ENCODE results near the gene SEMA3A.

SEMA3A gene

GRCh38 chr7:83936056-83936708 lies 258.4 kb downstream of the SEMA3A start:
- peak; percentile 30 to 74 for DNase-seq (ENCODE audit: low read depth in 1 of 2, low spot score in 1 of 2)
- peak overlapping the region; percentile 4 for H3K27ac ChIP-seq (replicated peaks)
- TF ChIP-seq GABPA (IDR thresholded peaks at IDR 0.05; ENCODE audit: low read depth) (0 out of 2 replicates have a peak, but pooled peaks have one; percentile 22), CTCF (IDR thresholded peaks at IDR 0.05; ENCODE audit: insufficient read depth, low read length) (peak; percentile 67), POLR2AphosphoS5 (IDR thresholded peaks at IDR 0.05; ENCODE audit: low read depth) (no peak)
- no peak overlapping the region for H3K4me3 ChIP-seq (replicated peaks; ENCODE audit: insufficient read depth, low read length)
- no peaks in the 10 kb centered on the region for H3K27me3 ChIP-seq (ENCODE audit: insufficient read depth, poor library complexity, severe bottlenecking)

- Histone ChIP-seq H3K27ac (replicated peaks) (no peak overlapping the region), H3K4me3 (replicated peaks; ENCODE audit: insufficient read depth, low read length) (no peak overlapping the region), H3K27me3 (ENCODE audit: insufficient read depth, poor library complexity, severe bottlenecking) (no peaks in the 10 kb centered on the region)
- TF ChIP-seq REST (IDR thresholded peaks at IDR 0.05; ENCODE audit: insufficient replicate concordance, low read depth) (no peak), CTCF (IDR thresholded peaks at IDR 0.05; ENCODE audit: insufficient read depth, low read length) (no peak), GABPA (IDR thresholded peaks at IDR 0.05; ENCODE audit: low read depth) (no peak), SPI1 (IDR thresholded peaks at IDR 0.05; ENCODE audit: borderline replicate concordance, low read depth) (no peak), POLR2AphosphoS5 (IDR thresholded peaks at IDR 0.05; ENCODE audit: low read depth) (no peak)
- DNase-seq (ENCODE audit: low read depth in 1 of 2, low spot score in 1 of 2): no peak
Observed at GRCh38 chr7:83934118-83934734, 260.4 kb downstream of the SEMA3A start.

GRCh38 chr7:83931968-83932367 lies 262.6 kb downstream of the SEMA3A start:
- Histone ChIP-seq H3K4me3 (replicated peaks; ENCODE audit: insufficient read depth, low read length) (no peak overlapping the region), H3K27me3 (ENCODE audit: insufficient read depth, poor library complexity, severe bottlenecking) (no peaks in the 10 kb centered on the region), H3K27ac (replicated peaks) (no peak overlapping the region)
- no peak for DNase-seq (ENCODE audit: low read depth in 1 of 2, low spot score in 1 of 2)
- TF ChIP-seq SPI1 (IDR thresholded peaks at IDR 0.05; ENCODE audit: borderline replicate concordance, low read depth): no peak
- no peak for TF ChIP-seq GABPA (IDR thresholded peaks at IDR 0.05; ENCODE audit: low read depth)
- TF ChIP-seq REST (IDR thresholded peaks at IDR 0.05; ENCODE audit: insufficient replicate concordance, low read depth): no peak
- TF ChIP-seq POLR2AphosphoS5 (IDR thresholded peaks at IDR 0.05; ENCODE audit: low read depth): no peak
- TF ChIP-seq CTCF (IDR thresholded peaks at IDR 0.05; ENCODE audit: insufficient read depth, low read length): no peak
